ENCODE data around the gene ARMCX5.
A peak's percentile ranks its signal among the peaks of the same experiment; 100 is the strongest.

Gene ARMCX5

DNA sequence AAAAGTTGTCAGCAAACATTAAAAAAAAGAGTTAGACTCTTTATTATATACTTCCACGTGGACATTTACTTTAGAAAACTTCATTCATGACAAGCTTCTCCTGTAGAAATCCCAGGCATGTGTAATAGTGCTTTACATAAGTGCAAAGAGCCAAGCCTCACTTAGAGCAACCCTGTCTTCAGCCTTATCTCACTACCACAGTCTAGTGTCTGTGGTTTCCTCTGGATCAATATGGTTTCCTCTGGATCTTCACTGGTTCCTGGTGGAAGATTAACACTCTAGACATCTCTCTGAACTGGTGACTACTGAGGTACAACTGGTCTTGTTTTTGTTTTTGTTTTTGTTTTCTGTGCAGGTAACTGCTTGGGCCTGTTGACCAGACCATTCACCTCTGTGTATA lies 18.4 kb upstream of the ARMCX5 start:
- no peaks in the 10 kb centered on the region for H3K27me3 ChIP-seq (ENCODE audit: insufficient read depth, low read length, poor library complexity)
- DNase-seq: no peak
- H3K4me1 ChIP-seq (ENCODE audit: insufficient read depth, low read length): no peaks in the 10 kb centered on the region
- no peaks in the 10 kb centered on the region for H4K20me1 ChIP-seq (ENCODE audit: insufficient read depth, low read length)
- no peak overlapping the region for H2AFZ ChIP-seq (ENCODE audit: low read depth, low read length)
- no peak overlapping the region for H3K4me2 ChIP-seq (ENCODE audit: insufficient read depth, low read length)
- no peaks in the 10 kb centered on the region for H3K36me3 ChIP-seq (ENCODE audit: insufficient read depth, low read length)
- TF ChIP-seq CTCF (IDR thresholded peaks at IDR 0.05; ENCODE audit: borderline replicate concordance, extremely low read depth, low read length, poor library complexity, severe bottlenecking) (no peak), EZH2 (IDR thresholded peaks at IDR 0.05; ENCODE audit: borderline replicate concordance, low read depth, low read length, severe bottlenecking) (no peak)
- no peak for ATAC-seq (ENCODE audit: insufficient read depth, low read depth)
- H3K4me3 ChIP-seq (ENCODE audit: low read depth in 1 of 2, low read length in 2 of 2): no peak overlapping the region
- no peak overlapping the region for H3K9ac ChIP-seq (ENCODE audit: low read depth, low read length)
- no peaks in the 10 kb centered on the region for H3K9me3 ChIP-seq (ENCODE audit: insufficient read depth, low read length, severe bottlenecking)
- no peak overlapping the region for H3K27ac ChIP-seq (ENCODE audit: low read length)
- no peaks in the 10 kb centered on the region for H3K79me2 ChIP-seq (ENCODE audit: insufficient read depth, low read length)

GRCh38 chrX:102593367-102593766 lies 5.9 kb upstream of the ARMCX5 start:
- Histone ChIP-seq H3K79me2 (ENCODE audit: insufficient read depth, low read length) (peaks cover under 1% of the 10 kb centered on the region; the same call in 1 of the 2 replicates), H3K4me1 (ENCODE audit: insufficient read depth, low read length) (peaks cover 10% of the 10 kb centered on the region; the same call in 1 of the 2 replicates), H3K9ac (ENCODE audit: low read depth, low read length) (no peak overlapping the region), H2AFZ (ENCODE audit: low read depth, low read length) (no peak overlapping the region), H3K27me3 (ENCODE audit: insufficient read depth, low read length, poor library complexity) (no peaks in the 10 kb centered on the region), H3K36me3 (ENCODE audit: insufficient read depth, low read length) (no peaks in the 10 kb centered on the region), H3K27ac (ENCODE audit: low read length) (no peak overlapping the region), H3K4me3 (ENCODE audit: low read depth in 1 of 2, low read length in 2 of 2) (no peak overlapping the region), H4K20me1 (ENCODE audit: insufficient read depth, low read length) (no peaks in the 10 kb centered on the region), H3K4me2 (ENCODE audit: insufficient read depth, low read length) (no peak overlapping the region), H3K9me3 (ENCODE audit: insufficient read depth, low read length, severe bottlenecking) (no peaks in the 10 kb centered on the region)
- ATAC-seq (ENCODE audit: insufficient read depth, low read depth) (no peak), DNase-seq (no peak)
- TF ChIP-seq CTCF (IDR thresholded peaks at IDR 0.05; ENCODE audit: borderline replicate concordance, extremely low read depth, low read length, poor library complexity, severe bottlenecking) (no peak), EZH2 (IDR thresholded peaks at IDR 0.05; ENCODE audit: borderline replicate concordance, low read depth, low read length, severe bottlenecking) (no peak)

- TF ChIP-seq CTCF (IDR thresholded peaks at IDR 0.05; ENCODE audit: borderline replicate concordance, extremely low read depth, low read length, poor library complexity, severe bottlenecking): no peak
- no peak for TF ChIP-seq EZH2 (IDR thresholded peaks at IDR 0.05; ENCODE audit: borderline replicate concordance, low read depth, low read length, severe bottlenecking)
- peak overlapping the region; percentile 71 for H3K4me2 ChIP-seq (ENCODE audit: insufficient read depth, low read length)
- H2AFZ ChIP-seq (ENCODE audit: low read depth, low read length): peak overlapping the region; percentile 98
Measured at GRCh38 chrX:102599951-102600579, 750 bp downstream of the ARMCX5 start.

More at GRCh38 chrX:102599951-102600579, 750 bp downstream of the ARMCX5 start:
- Histone ChIP-seq H3K9me3 (ENCODE audit: insufficient read depth, low read length, severe bottlenecking) (no peaks in the 10 kb centered on the region), H3K9ac (ENCODE audit: low read depth, low read length) (peak overlapping the region; percentile 67), H3K4me3 (ENCODE audit: low read depth in 1 of 2, low read length in 2 of 2) (peak overlapping the region; percentile 49 to 81), H3K27me3 (ENCODE audit: insufficient read depth, low read length, poor library complexity) (no peaks in the 10 kb centered on the region), H3K36me3 (ENCODE audit: insufficient read depth, low read length) (peaks cover 16% of the 10 kb centered on the region), H3K4me1 (ENCODE audit: insufficient read depth, low read length) (peaks cover 53% of the 10 kb centered on the region), H3K27ac (ENCODE audit: low read length) (peak overlapping the region; percentile 80), H3K79me2 (ENCODE audit: insufficient read depth, low read length) (peaks cover 28% of the 10 kb centered on the region), H4K20me1 (ENCODE audit: insufficient read depth, low read length) (no peaks in the 10 kb centered on the region)
- DNase-seq (no peak), ATAC-seq (ENCODE audit: insufficient read depth, low read depth) (peak; percentile 13)
